ENCODE measurements around the gene ZIC2. TPM values are rescaled to one million over a fixed set of nuclear protein-coding genes. Genes with fewer than 3 reads are reported as not detected.
"Not testable (repeated sequence)": the region's sequence is repeated elsewhere in the genome, so short reads cannot be mapped to it uniquely, and the experiment has no call there.

ZIC2 gene
- total RNA-seq, 2 donors from 2014 or later, result not detected

DNA sequence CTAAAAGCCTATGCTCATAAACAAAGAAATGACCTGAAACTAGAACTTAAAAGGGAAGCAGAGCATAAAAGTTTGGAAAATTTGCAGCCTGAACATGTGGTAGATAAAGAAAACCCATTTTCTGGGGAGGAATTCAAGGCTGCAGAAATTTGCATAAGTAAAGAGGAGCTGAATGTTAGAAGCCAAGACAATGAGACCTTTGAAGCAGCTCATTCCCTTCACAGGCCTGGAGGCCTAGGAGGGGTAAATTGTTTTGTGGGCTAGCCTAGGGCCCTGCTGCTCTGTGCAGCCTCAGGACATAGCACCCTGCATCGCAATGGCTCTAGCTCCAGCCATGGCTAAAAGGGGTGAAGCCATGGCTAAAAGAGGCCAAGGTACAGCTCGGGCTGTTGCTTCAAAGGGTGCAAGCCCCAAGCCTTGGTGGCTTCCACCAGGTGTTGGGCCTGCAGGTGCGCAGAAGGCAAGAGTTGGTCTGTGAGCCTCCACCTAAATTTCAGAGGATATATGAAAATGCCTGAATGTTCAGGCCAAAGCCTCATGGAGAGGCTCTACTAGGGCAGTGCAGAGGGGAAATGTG lies 38.3 kb downstream of the ZIC2 start:
- Histone ChIP-seq H3K27me3 (no peaks in the 10 kb centered on the region), H3K27ac (no peak overlapping the region), H3K4me3 (no peak overlapping the region), H3K4me1 (no peaks in the 10 kb centered on the region), H3K9me3 (no peaks in the 10 kb centered on the region), H3K36me3 (replicated peaks in 1 of 2; ENCODE audit: insufficient read depth in 1 of 2, low read depth in 2 of 2) (no peaks in the 10 kb centered on the region)
- no peak for ATAC-seq
- intact Hi-C loops (cut with DNase I), result no loop called here
- DNase-seq, result no peak
- WGBS, 2 donors, result 91% methylated on average over 3 of the region's 3 CpGs; no CpG with 5 or more reads in 1 of the 2 donors
- TF ChIP-seq POLR2A (IDR thresholded peaks at IDR 0.05), result no peak
- TF ChIP-seq, protein P1, sequence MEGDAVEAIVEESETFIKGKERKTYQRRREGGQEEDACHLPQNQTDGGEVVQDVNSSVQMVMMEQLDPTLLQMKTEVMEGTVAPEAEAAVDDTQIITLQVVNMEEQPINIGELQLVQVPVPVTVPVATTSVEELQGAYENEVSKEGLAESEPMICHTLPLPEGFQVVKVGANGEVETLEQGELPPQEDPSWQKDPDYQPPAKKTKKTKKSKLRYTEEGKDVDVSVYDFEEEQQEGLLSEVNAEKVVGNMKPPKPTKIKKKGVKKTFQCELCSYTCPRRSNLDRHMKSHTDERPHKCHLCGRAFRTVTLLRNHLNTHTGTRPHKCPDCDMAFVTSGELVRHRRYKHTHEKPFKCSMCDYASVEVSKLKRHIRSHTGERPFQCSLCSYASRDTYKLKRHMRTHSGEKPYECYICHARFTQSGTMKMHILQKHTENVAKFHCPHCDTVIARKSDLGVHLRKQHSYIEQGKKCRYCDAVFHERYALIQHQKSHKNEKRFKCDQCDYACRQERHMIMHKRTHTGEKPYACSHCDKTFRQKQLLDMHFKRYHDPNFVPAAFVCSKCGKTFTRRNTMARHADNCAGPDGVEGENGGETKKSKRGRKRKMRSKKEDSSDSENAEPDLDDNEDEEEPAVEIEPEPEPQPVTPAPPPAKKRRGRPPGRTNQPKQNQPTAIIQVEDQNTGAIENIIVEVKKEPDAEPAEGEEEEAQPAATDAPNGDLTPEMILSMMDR (IDR thresholded peaks at IDR 0.05), result no peak

DNA sequence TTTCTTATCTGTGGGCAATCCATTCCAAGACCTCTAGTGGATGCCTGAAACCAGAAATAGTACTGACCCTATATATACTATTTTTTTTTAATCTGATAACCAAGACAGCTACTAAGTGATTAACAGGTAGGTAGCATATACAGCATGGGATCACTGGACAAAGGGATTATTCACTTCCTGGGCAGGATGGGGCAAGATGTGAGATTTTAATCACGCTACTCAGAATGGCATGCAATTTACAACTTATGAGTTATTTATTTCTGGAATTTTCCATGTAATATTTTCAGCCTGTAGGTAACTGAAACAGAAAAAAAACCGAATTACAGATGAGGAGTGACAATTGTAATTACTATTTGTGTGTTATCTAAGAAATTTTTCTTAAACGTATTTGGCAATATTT lies 41.2 kb downstream of the ZIC2 start:
- 38 to 62% methylated on average over 3 of the region's 3 CpGs for WGBS, 2 donors
- ATAC-seq, result no peak
- no peaks in the 10 kb centered on the region for H3K4me1 ChIP-seq

DNA sequence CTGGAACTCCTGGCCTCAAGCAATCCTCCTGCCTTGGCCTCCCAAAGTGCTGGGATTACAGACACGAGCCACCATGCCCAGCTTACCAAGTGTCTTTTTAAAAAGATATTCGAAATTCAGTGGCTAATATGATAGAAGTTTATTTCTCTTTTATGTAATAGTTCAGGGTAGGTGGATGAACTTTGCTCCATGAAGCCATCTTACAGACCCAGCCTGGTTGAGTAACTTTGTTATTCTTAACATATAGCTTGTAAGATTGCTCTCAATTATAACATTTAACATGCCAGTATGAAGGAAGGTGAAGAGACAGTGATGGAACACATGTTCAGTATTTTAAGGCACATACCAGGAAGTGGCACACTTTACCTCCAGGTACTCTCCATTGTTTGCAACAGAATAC lies 42.4 kb downstream of the ZIC2 start:
- DNase-seq (no peak), ATAC-seq (no peak)
- 75 to 77% methylated on average over 2 of the region's 2 CpGs for WGBS, 2 donors
- intact Hi-C loops (cut with DNase I), result no loop called here
- Histone ChIP-seq H3K4me3 (no peak overlapping the region), H3K9me3 (no peaks in the 10 kb centered on the region), H3K27ac (no peak overlapping the region), H3K36me3 (replicated peaks in 1 of 2; ENCODE audit: insufficient read depth in 1 of 2, low read depth in 2 of 2) (no peaks in the 10 kb centered on the region), H3K27me3 (no peaks in the 10 kb centered on the region), H3K4me1 (no peaks in the 10 kb centered on the region)
- TF ChIP-seq POLR2A (IDR thresholded peaks at IDR 0.05), result no peak
- TF ChIP-seq, protein P1 (IDR thresholded peaks at IDR 0.05), result no peak

More for the DNA sequence above, 41.2 kb downstream of the ZIC2 start:
- H3K27me3 ChIP-seq, result no peaks in the 10 kb centered on the region
- intact Hi-C loops (cut with DNase I), result no loop called here
- no peaks in the 10 kb centered on the region for H3K9me3 ChIP-seq
- no peak for TF ChIP-seq POLR2A (IDR thresholded peaks at IDR 0.05)
- TF ChIP-seq, protein P1 (IDR thresholded peaks at IDR 0.05), result no peak
- no peak for DNase-seq
- H3K27ac ChIP-seq, result no peak overlapping the region
- no peaks in the 10 kb centered on the region for H3K36me3 ChIP-seq (replicated peaks in 1 of 2; ENCODE audit: insufficient read depth in 1 of 2, low read depth in 2 of 2)
- no peak overlapping the region for H3K4me3 ChIP-seq

DNA sequence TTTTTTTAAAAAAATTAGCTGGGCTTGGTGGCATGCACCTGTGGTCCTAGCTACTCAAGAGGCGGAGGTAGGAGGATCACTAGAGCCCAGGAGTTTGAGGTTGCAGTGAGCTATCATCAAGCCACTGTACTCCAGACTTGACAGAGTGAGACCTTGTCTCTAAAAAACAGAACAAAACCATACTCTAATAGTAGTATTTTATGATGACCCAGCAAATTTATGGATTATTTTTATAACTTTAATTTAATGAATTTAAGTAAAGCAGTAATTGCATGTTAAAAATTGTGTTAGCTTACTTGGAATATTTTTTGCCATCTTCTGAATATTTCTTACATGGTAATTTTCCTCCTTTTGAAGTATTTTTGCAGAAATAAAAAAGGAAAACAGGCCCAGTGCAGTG lies 48.3 kb downstream of the ZIC2 start:
- H3K4me1 ChIP-seq, result no peaks in the 10 kb centered on the region
- no peak overlapping the region for H3K27ac ChIP-seq
- 89 to 100% methylated on average over 1 of the region's 1 CpG for WGBS, 2 donors
- DNase-seq (no peak), ATAC-seq (no peak)
- H3K9me3 ChIP-seq, result no peaks in the 10 kb centered on the region
- H3K4me3 ChIP-seq, result no peak overlapping the region
- H3K27me3 ChIP-seq, result no peaks in the 10 kb centered on the region
- no peak for TF ChIP-seq POLR2A (IDR thresholded peaks at IDR 0.05)
- TF ChIP-seq, protein P1 (IDR thresholded peaks at IDR 0.05), result no peak
- H3K36me3 ChIP-seq (replicated peaks in 1 of 2; ENCODE audit: insufficient read depth in 1 of 2, low read depth in 2 of 2), result no peaks in the 10 kb centered on the region
- intact Hi-C loops (cut with DNase I), result no loop called here

DNA sequence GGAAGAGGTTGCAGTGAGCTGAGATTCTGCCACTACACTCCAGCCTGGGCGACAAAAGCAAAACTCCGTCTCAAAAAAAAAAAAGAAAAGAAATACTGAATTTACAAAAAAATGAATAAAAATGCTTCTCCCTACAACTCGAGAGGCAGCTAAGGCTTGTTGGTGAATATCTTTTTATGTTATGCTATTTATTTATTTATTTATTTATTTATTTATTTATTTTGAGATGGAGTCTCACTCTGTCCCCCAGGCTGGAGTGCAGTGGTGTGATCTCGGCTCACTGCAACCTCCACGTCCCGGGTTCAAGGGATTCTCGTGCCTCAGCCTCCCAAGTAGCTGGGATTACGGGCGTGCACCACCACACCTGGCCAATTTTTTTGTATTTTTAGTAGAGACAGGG lies 51.1 kb downstream of the ZIC2 start:
- ATAC-seq, result not testable (repeated sequence)
- 85 to 89% methylated on average over 9 of the region's 9 CpGs for WGBS, 2 donors

More for the DNA sequence above, 51.1 kb downstream of the ZIC2 start:
- DNase-seq; H3K4me3 ChIP-seq; H3K27ac ChIP-seq; H3K4me1 ChIP-seq; H3K9me3 ChIP-seq; intact Hi-C loops (cut with DNase I); H3K27me3 ChIP-seq; H3K36me3 ChIP-seq (replicated peaks in 1 of 2; ENCODE audit: insufficient read depth in 1 of 2, low read depth in 2 of 2): not testable (repeated sequence)
